HepG2 (cell line): Measurements from ENCODE around the gene FRK. TPM values are rescaled to one million over a fixed set of nuclear protein-coding genes. Genes with fewer than 3 reads are reported as not detected.

Experiments
- ATAC-seq: fragments of 200-7000 bp; cut with Tn5 transposase; 3 replicates; pipeline ENCODE4 v1.9.1; 2020; ENCODE audit warnings: mild to moderate bottlenecking, moderate library complexity
- BruUV-seq: library from RNA; stranded (reverse); fragments of 400-500 nt; replicated peaks from 2 replicates; lab custom pipeline; 2021; lab: Mats Ljungman, UMichigan
- CTCF ChIA-PET: fragments of 300-600 bp; formaldehyde crosslinking; extraction: SDS; loops from one replicate; lab custom pipeline; 2021; ENCODE audit warnings: low total read pairs, inconsistent platforms, low intra/inter-chr PET ratio; lab: Yijun Ruan, JAX
- POLR2A ChIA-PET: fragments of 350-600 bp; sonication (Branson Sonifier 250); formaldehyde crosslinking; loops from one replicate; lab custom pipeline; 2020; ENCODE audit warnings: antibody characterized with exemption, inconsistent platforms; lab: Yijun Ruan, JAX
- DNase-seq: peaks from one replicate; pipeline ENCODE4 v3.0.0-alpha.2; 2015; ENCODE audit warnings: low spot score
- FAIRE-seq: peaks from 3 replicates; lab custom pipeline; 2011; peaks lifted over from hg19 to GRCh38; lab: Jason Lieb, UNC
- H2AFZ ChIP-seq: one replicate; pipeline ENCODE4 v1.6.1; 2011; ENCODE audit warnings: low read length, inconsistent platforms
- H3K27ac ChIP-seq: fragments of 300-600 bp; 3 replicates; pipeline ENCODE4 v1.8.0; 2011; ENCODE audit warnings: mixed run types, mild to moderate bottlenecking, mixed read lengths, low read length, inconsistent platforms; ENCODE audit not compliant: insufficient read depth; ENCODE audit errors: extremely low read length
- H3K27me3 ChIP-seq, 2 experiments: fragments of 200-600 bp in 1 of 2; 2 replicates in 1 of 2; 3 replicates in 1 of 2; pipeline versions ENCODE4 v1.6.0 to v1.8.0; 2011; ENCODE audit warnings: low read length in 2 of 2, mild to moderate bottlenecking in 2 of 2, moderate library complexity in 2 of 2, inconsistent platforms in 1 of 2; ENCODE audit not compliant: insufficient read depth in 2 of 2, control insufficient read depth in 1 of 2
- H3K36me3 ChIP-seq, 2 experiments: fragments of 200-600 bp in 1 of 2; replicated peaks in 1 of 2; 2 replicates in 1 of 2; 3 replicates in 1 of 2; pipeline versions ENCODE4 v1.5.1 to v1.8.0; 2011; ENCODE audit warnings: low read length in 2 of 2, inconsistent platforms in 1 of 2; ENCODE audit not compliant: insufficient read depth in 2 of 2, control insufficient read depth in 1 of 2
- H3K4me1 ChIP-seq: 2 replicates; pipeline ENCODE4 v1.5.1; 2012; ENCODE audit warnings: low read length, inconsistent platforms; ENCODE audit not compliant: insufficient read depth
- H3K4me2 ChIP-seq: 2 replicates; pipeline ENCODE4 v1.6.0; 2011; ENCODE audit warnings: low read depth, low read length, inconsistent platforms
- H3K4me3 ChIP-seq, 3 experiments: fragments of 200-600 bp in 1 of 3; sonication (generic), shearing (Covaris generic) in 1 of 3; replicated peaks in 1 of 3; 2 replicates each; pipeline ENCODE4 v1.5.1; 2011 to 2016; ENCODE audit warnings: low read length in 3 of 3, inconsistent platforms in 2 of 3, low read depth in 2 of 3, mild to moderate bottlenecking in 2 of 3, control low read depth in 1 of 3, mixed read lengths in 1 of 3; ENCODE audit not compliant: insufficient read depth in 1 of 3
- H3K79me2 ChIP-seq: one replicate; pipeline ENCODE4 v1.6.1; 2011; ENCODE audit warnings: low read length, inconsistent platforms; ENCODE audit not compliant: insufficient read depth
- H3K9ac ChIP-seq: 2 replicates; pipeline ENCODE4 v1.6.0; 2011; ENCODE audit warnings: mild to moderate bottlenecking, low read depth, low read length, inconsistent platforms; ENCODE audit not compliant: insufficient read depth
- H3K9me3 ChIP-seq: 2 replicates; pipeline ENCODE4 v1.5.1; 2012; ENCODE audit warnings: mild to moderate bottlenecking, low read length
- H4K20me1 ChIP-seq: 2 replicates; pipeline ENCODE4 v1.6.0; 2011; ENCODE audit warnings: inconsistent platforms, mild to moderate bottlenecking, low read length, moderate library complexity; ENCODE audit not compliant: insufficient read depth
- ASH2L ChIP-seq: fragments of 300-600, 200-600 bp; sonication (generic); IDR thresholded peaks from 2 replicates; pipeline ENCODE4 v1.7.0; 2017; ENCODE audit warnings: low read depth, mild to moderate bottlenecking, moderate library complexity, mixed read lengths, low read length; ENCODE audit not compliant: insufficient read length
- DBP ChIP-seq: sonication (generic); formaldehyde crosslinking; IDR thresholded peaks from 2 replicates; pipeline ENCODE4 v1.4.0; 2020; ENCODE audit warnings: missing genetic modification reagents; ENCODE audit errors: not compliant biosample characterization
- HES4 ChIP-seq: sonication (generic); formaldehyde crosslinking; IDR thresholded peaks from 2 replicates; pipeline ENCODE4 v1.9.0; 2021; ENCODE audit warnings: mild to moderate bottlenecking, missing genetic modification reagents, borderline replicate concordance
- HOXA7 ChIP-seq: sonication (generic); formaldehyde crosslinking; IDR thresholded peaks from 2 replicates; pipeline ENCODE4 v1.8.1; 2022; ENCODE audit warnings: mild to moderate bottlenecking, missing genetic modification reagents, moderate library complexity
- REL ChIP-seq: sonication (generic); formaldehyde crosslinking; conservative IDR thresholded peaks from 2 replicates; pipeline ENCODE4 v1.8.0; 2022; ENCODE audit warnings: mild to moderate bottlenecking, missing genetic modification reagents, moderate library complexity
- SMAD9 ChIP-seq: sonication (generic); formaldehyde crosslinking; IDR thresholded peaks from 2 replicates; pipeline ENCODE4 v1.5.1; 2020; ENCODE audit warnings: mild to moderate bottlenecking, missing genetic modification reagents
- SMYD3 ChIP-seq: sonication (generic); formaldehyde crosslinking; IDR thresholded peaks from 2 replicates; pipeline ENCODE4 v1.8.1; 2023; ENCODE audit warnings: mild to moderate bottlenecking, missing genetic modification reagents
- TIGD3 ChIP-seq: sonication (generic); formaldehyde crosslinking; IDR thresholded peaks from 2 replicates; pipeline ENCODE4 v1.5.1; 2020; ENCODE audit warnings: mild to moderate bottlenecking, missing genetic modification reagents, borderline replicate concordance
- ZNF280D ChIP-seq: sonication (generic); formaldehyde crosslinking; IDR thresholded peaks from 2 replicates; pipeline ENCODE4 v1.5.1; 2020; ENCODE audit warnings: mild to moderate bottlenecking, missing genetic modification reagents
- ZNF441 ChIP-seq: sonication (generic); formaldehyde crosslinking; IDR thresholded peaks from 2 replicates; pipeline ENCODE4 v1.7.0; 2021; ENCODE audit warnings: missing genetic modification reagents, borderline replicate concordance
- WGBS: methylation state at CpG from one replicate; pipeline ENCODE4 v1.1.6; 2017; ENCODE audit warnings: low lambda C conversion rate; 5-methylcytosine and 5-hydroxymethylcytosine counted together
- in situ Hi-C: cut with HindIII; loops from 2 replicates; pipeline ENCODE4 v1.10.0; 2017; ENCODE audit warnings: low pct_unique_long_range_greater_than_20kb; ENCODE audit not compliant: extremely low pct_ligation_motif_present
- intact Hi-C: fragments of 100-400 bp; cut with micrococcal nuclease; formaldehyde crosslinking; loops from one replicate; pipeline ENCODE4 v1.10.0; 2022; ENCODE audit not compliant: unreplicated experiment
- polyA plus RNA-seq, 8 experiments: library from polyadenylated mRNA; depleted of rRNA in 3 of 8; stranded (reverse) in 7 of 8; unstranded in 1 of 8; fragments of >200 nt; fragmentation: Illumina TruSeq in 4 of 8; extraction: Trizol in 4 of 8; gene quantifications; 2 replicates each; pipeline versions ENCODE4 v1.2.1 to v1.2.3, GENCODE V29; 2011 to 2016; ENCODE audit warnings: low read depth in 4 of 8, missing spikeins in 1 of 8, mixed read lengths in 1 of 8; ENCODE audit not compliant: insufficient read depth in 1 of 8
- total RNA-seq, 5 experiments: library from RNA; depleted of rRNA; stranded (reverse); fragments of >200 nt; fragmentation: Illumina TruSeq; extraction: Trizol; gene quantifications; 2 replicates each; pipeline ENCODE4 v1.2.3, GENCODE V29; 2016; ENCODE audit warnings: low read depth in 1 of 5

FRK gene
- total and polyA plus RNA-seq, 2 of the 13 experiments (the other 11 are each of a cell fraction or from before 2014, with no cell fraction given): 1.3 to 2.9 TPM

DNA sequence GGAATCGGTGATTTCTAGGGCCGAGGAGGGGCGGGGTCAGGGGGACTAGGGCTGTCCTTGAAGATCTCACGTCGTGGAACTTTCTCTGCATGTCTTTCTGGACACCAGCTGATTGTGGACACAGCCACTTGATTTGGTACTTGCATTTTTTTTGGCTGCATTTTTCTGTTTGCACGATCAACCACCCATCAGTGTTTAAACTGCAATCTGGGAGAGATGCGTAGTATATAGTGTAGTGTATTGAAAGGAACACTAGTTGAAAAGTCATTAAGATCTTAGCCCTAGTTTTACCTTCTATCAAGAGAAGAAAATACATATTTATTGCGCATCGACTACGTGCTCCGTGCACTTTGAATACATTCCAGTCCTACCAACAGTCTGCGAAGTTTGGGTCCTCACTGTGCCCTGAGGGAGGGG is 40.6 kb upstream of the FRK start:
- Histone ChIP-seq H3K4me2 (peak overlapping the region; percentile 86), H3K9me3 (peaks cover 5% of the 10 kb centered on the region), H3K36me3 (no peaks in the 10 kb centered on the region), H4K20me1 (no peaks in the 10 kb centered on the region), H3K4me3 (peak overlapping the region; percentile 68 to 93 (median 92)), H3K79me2 (peaks cover 25% of the 10 kb centered on the region), H3K4me1 (peaks cover 68% of the 10 kb centered on the region), H3K27me3 (no peaks in the 10 kb centered on the region; a peak in 1 of 5 replicates), H2AFZ (peak overlapping the region; percentile 1), H3K27ac (peak overlapping the region; percentile 90), H3K9ac (peak overlapping the region; percentile 87)
- in situ Hi-C loops (no loop called here), intact Hi-C loops (loop anchor here (5.0 to 10.0 kb wide), 2 partner anchors 173 to 204 kb away; partner anchors contain the start of gene TSPYL1)
- ATAC-seq (peak; percentile 1), FAIRE-seq (no peak), DNase-seq (no peak)
- ChIA-PET CTCF (interaction anchor here (1.1 to 1.8 kb wide), 2 partner anchors 10 to 91 kb away, joined by 4 to 11 read pairs; no protein-coding TSS in a partner anchor), POLR2A (interaction anchor here (0.7 to 4.1 kb wide), 20 partner anchors 8 to 118 kb away, joined by 3 to 51 read pairs (median 6); partner anchors contain the start of gene FRK)
- 5% methylated on average over 12 of the region's 12 CpGs for WGBS
- no TSS peak for BruUV-seq
- peak; percentile 46; the same call in 1 of the 2 replicates for TF ChIP-seq SMYD3 (CRISPR knock-in tag)
- peak; percentile 19; the same call in 1 of the 2 replicates for TF ChIP-seq TIGD3 (CRISPR knock-in tag)
- TF ChIP-seq ASH2L: peak; percentile 2
- 0 out of 2 replicates have a peak, but pooled peaks have one; percentile 54 for TF ChIP-seq REL
- 0 out of 2 replicates have a peak, but pooled peaks have one; percentile 2 for TF ChIP-seq SMAD9 (CRISPR knock-in tag)
- TF ChIP-seq DBP (CRISPR knock-in tag): no peak
- no peak for TF ChIP-seq HES4 (CRISPR knock-in tag)
- peak; percentile 41 for TF ChIP-seq ZNF280D (CRISPR knock-in tag)
- TF ChIP-seq HOXA7 (CRISPR knock-in tag): 0 out of 2 replicates have a peak, but pooled peaks have one; percentile 62
- no peak for TF ChIP-seq ZNF441 (CRISPR knock-in tag)
